Measurements from ENCODE around the gene FAM20B.
A peak's percentile ranks its signal among the peaks of the same experiment; 100 is the strongest.

The FAM20B gene

DNA sequence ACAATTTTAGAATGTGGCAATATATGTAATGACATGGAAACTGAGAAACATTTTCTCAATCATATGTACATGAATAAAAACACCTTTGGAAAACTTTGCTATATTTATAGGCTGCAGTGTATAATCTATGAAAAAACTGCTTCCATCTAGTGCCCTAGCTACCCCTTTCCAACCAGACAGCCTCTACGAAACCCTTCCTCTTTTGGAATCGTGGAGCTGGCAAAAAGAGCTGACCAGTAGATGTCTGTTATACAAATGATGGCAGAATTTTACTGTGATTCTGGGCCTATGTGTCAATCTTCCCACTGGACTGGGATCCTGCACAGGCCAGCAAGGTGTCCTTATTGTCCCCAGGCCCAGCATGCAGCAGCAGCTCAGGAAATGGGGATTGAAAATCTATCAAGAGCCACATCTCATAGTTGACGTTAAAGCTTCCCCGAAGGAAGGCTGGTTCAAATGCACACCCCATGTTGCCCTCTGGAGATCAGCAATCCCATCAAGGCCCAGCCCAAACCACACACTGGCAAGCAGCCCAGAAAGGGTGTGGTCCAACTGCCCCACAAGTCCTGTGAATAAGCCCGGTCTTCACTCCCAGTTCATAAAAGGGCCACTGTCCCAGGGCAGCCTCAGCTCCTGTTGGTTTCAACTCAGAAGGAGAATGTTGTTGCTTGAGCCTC lies 8.8 kb upstream of the FAM20B start:
- Histone ChIP-seq H3K4me3 (ENCODE audit: low read length) (no peak overlapping the region), H2BK5ac (ENCODE audit: low read length) (no peak overlapping the region), H3K9ac (ENCODE audit: low read length) (no peak overlapping the region), H3K56ac (ENCODE audit: low read length) (no peak overlapping the region), H3K79me1 (ENCODE audit: low read length) (no peaks in the 10 kb centered on the region), H4K8ac (ENCODE audit: low read depth, low read length) (no peak overlapping the region), H3K23ac (ENCODE audit: low read length) (no peak overlapping the region), H2BK15ac (replicated peaks; ENCODE audit: low read depth) (no peak overlapping the region), H4K5ac (ENCODE audit: low read length) (no peak overlapping the region), H3K79me2 (ENCODE audit: control insufficient read depth, insufficient read depth, low read length) (no peaks in the 10 kb centered on the region), H3K27me3 (ENCODE audit: insufficient read depth, low read length, poor library complexity) (no peaks in the 10 kb centered on the region), H3K4me2 (ENCODE audit: low read length) (no peak overlapping the region), H3K27ac (ENCODE audit: low read depth, low read length) (no peak overlapping the region), H3K4ac (ENCODE audit: low read depth, low read length) (no peak overlapping the region), H3K18ac (ENCODE audit: low read length) (no peak overlapping the region), H2BK120ac (ENCODE audit: low read depth, low read length) (no peak overlapping the region), H2AK5ac (ENCODE audit: low read length) (no peak overlapping the region), H3K36me3 (ENCODE audit: control insufficient read depth, insufficient read depth, low read length) (no peaks in the 10 kb centered on the region), H3K4me1 (ENCODE audit: control insufficient read depth, low read depth, low read length) (no peaks in the 10 kb centered on the region)
- no CpG with 5 or more reads among the region's 5 CpGs for WGBS (ENCODE audit: extremely low coverage, insufficient coverage, low lambda C conversion rate)
- DNase-seq = no peak

DNA sequence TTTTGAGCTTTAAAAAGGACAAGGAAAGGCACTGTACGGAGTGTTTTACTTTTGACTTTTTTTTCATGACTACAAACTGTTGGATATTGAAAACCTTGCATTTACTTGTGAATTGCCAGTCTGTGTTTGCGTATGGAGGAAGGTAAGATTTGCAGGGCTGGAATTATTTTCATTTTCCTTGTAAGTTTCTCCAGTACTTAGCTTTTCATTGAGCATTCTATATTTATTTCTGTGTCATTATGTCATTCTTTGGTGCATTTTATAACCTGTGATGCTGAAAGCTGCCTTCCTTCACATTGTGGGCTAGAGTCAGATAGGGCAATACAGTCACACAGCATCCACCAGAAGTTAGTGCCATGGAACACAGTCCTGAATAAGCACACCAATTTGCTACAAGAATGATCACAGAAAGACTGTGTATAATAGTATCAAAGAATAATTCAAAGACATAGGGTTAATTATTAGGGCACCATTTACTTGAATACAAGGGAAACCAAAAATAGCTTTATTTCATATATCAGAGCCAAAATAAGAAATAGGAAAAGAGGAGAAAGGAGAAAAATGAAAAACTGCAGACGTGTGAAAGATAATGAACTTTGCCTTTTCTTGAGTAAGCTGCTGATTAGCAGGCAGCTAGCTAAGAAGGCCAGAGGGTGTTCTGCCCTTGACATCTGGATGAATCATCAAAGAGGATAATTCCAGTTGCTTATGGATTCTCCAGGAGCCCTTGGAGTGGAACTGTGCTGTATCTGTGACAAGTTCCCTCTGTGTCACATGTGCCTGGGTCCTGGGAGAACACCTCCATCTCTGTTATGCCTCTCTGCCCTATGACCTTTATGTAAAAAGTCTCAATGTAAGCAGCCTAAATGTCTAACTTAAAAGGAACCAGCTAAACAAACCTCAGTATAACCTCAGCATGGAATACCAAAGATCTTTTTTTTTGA lies 8.0 kb upstream of the FAM20B start:
- H4K8ac ChIP-seq (ENCODE audit: low read depth, low read length) = no peak overlapping the region
- no peak overlapping the region for H3K18ac ChIP-seq (ENCODE audit: low read length)
- H3K4me1 ChIP-seq (ENCODE audit: control insufficient read depth, low read depth, low read length) = no peaks in the 10 kb centered on the region
- no peak overlapping the region for H2BK120ac ChIP-seq (ENCODE audit: low read depth, low read length)
- DNase-seq = no peak
- no peak overlapping the region for H4K5ac ChIP-seq (ENCODE audit: low read length)
- no peak overlapping the region for H3K23ac ChIP-seq (ENCODE audit: low read length)
- no peak overlapping the region for H2BK5ac ChIP-seq (ENCODE audit: low read length)
- H2AK5ac ChIP-seq (ENCODE audit: low read length) = no peak overlapping the region
- no peak overlapping the region for H2BK15ac ChIP-seq (replicated peaks; ENCODE audit: low read depth)
- no peak overlapping the region for H3K56ac ChIP-seq (ENCODE audit: low read length)
- WGBS (ENCODE audit: extremely low coverage, insufficient coverage, low lambda C conversion rate) = no CpG with 5 or more reads among the region's 3 CpGs
- no peak overlapping the region for H3K9ac ChIP-seq (ENCODE audit: low read length)
- H3K79me1 ChIP-seq (ENCODE audit: low read length) = no peaks in the 10 kb centered on the region
- H3K27me3 ChIP-seq (ENCODE audit: insufficient read depth, low read length, poor library complexity) = no peaks in the 10 kb centered on the region
- H3K27ac ChIP-seq (ENCODE audit: low read depth, low read length) = no peak overlapping the region
- H3K4me2 ChIP-seq (ENCODE audit: low read length) = no peak overlapping the region
- H3K79me2 ChIP-seq (ENCODE audit: control insufficient read depth, insufficient read depth, low read length) = no peaks in the 10 kb centered on the region
- H3K36me3 ChIP-seq (ENCODE audit: control insufficient read depth, insufficient read depth, low read length) = no peaks in the 10 kb centered on the region
- H3K4me3 ChIP-seq (ENCODE audit: low read length) = no peak overlapping the region
- H3K4ac ChIP-seq (ENCODE audit: low read depth, low read length) = no peak overlapping the region

DNA sequence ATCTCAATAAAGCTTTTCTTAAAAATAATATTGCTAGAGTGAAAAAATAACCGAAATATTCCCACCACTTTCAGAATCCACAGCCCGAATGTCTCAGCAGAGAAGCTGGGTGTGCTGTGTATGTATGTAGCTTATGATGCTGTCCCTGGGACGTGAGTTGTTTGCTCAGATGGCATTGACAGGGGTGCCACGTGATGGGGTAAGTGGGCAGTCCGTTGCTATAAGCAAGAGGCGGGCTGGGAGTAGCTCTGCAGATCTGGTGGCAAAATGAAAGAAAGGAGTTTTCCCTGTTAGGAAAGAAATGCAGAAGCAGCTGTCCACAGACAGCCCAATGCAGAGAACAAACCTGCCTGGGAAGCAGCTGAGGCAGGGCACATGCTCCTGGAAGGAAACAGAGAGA lies 3.8 kb upstream of the FAM20B start:
- Histone ChIP-seq H3K4me1 (ENCODE audit: control insufficient read depth, low read depth, low read length) (no peaks in the 10 kb centered on the region), H3K56ac (ENCODE audit: low read length) (no peak overlapping the region), H2AK5ac (ENCODE audit: low read length) (no peak overlapping the region), H3K27ac (ENCODE audit: low read depth, low read length) (no peak overlapping the region), H4K8ac (ENCODE audit: low read depth, low read length) (no peak overlapping the region), H3K4me2 (ENCODE audit: low read length) (no peak overlapping the region), H3K27me3 (ENCODE audit: insufficient read depth, low read length, poor library complexity) (no peaks in the 10 kb centered on the region), H4K5ac (ENCODE audit: low read length) (no peak overlapping the region), H2BK120ac (ENCODE audit: low read depth, low read length) (no peak overlapping the region), H3K79me1 (ENCODE audit: low read length) (no peaks in the 10 kb centered on the region), H2BK15ac (replicated peaks; ENCODE audit: low read depth) (no peak overlapping the region), H3K23ac (ENCODE audit: low read length) (no peak overlapping the region), H3K4me3 (ENCODE audit: low read length) (no peak overlapping the region), H2BK5ac (ENCODE audit: low read length) (no peak overlapping the region), H3K36me3 (ENCODE audit: control insufficient read depth, insufficient read depth, low read length) (no peaks in the 10 kb centered on the region), H3K9ac (ENCODE audit: low read length) (no peak overlapping the region), H3K4ac (ENCODE audit: low read depth, low read length) (no peak overlapping the region), H3K79me2 (ENCODE audit: control insufficient read depth, insufficient read depth, low read length) (peaks cover 3% of the 10 kb centered on the region), H3K18ac (ENCODE audit: low read length) (no peak overlapping the region)
- DNase-seq = no peak
- WGBS (ENCODE audit: extremely low coverage, insufficient coverage, low lambda C conversion rate) = no CpG with 5 or more reads among the region's 6 CpGs

DNA sequence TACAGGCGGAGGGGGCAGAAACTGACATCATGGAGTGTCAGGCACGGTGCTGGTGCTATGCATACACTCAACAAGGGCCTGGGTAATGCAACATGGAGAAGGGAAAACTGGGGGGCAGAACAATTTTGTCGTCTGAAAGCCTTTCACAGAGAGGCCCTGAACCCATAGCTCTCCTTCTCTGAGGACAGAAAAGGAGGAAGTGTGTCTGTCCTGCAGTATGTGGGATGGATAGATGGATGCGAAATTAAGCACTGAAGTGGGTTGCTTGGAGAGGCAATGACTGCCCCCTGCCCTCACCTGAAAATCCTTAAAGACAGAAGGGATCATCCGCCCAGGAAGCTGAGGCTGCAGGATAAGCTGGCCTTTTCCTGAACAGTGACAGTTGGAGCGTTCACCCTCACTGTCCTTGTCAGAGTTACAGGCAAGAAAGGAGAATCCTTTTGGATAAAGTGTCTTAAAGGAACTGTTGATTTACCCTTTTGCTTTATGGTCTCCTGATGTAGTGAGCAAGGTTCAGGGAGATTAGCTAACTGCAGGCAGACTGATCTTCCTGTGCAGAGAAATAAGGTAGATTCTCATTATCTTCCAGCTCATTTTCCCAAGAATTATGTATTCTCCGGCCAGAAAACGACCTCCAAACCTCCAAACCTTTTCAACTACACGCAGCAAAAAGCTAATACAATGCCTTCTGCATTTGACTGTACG lies 1.6 kb upstream of the FAM20B start:
- H3K23ac ChIP-seq (ENCODE audit: low read length) = no peak overlapping the region
- WGBS (ENCODE audit: extremely low coverage, insufficient coverage, low lambda C conversion rate) = no CpG with 5 or more reads among the region's 10 CpGs
- H3K36me3 ChIP-seq (ENCODE audit: control insufficient read depth, insufficient read depth, low read length) = no peaks in the 10 kb centered on the region
- no peak overlapping the region for H3K27ac ChIP-seq (ENCODE audit: low read depth, low read length)
- no peak overlapping the region for H3K4ac ChIP-seq (ENCODE audit: low read depth, low read length)
- no peak for DNase-seq
- H3K4me3 ChIP-seq (ENCODE audit: low read length) = no peak overlapping the region
- peaks cover 4% of the 10 kb centered on the region for H3K79me1 ChIP-seq (ENCODE audit: low read length)
- H3K18ac ChIP-seq (ENCODE audit: low read length) = no peak overlapping the region
- no peak overlapping the region for H3K9ac ChIP-seq (ENCODE audit: low read length)
- H2AK5ac ChIP-seq (ENCODE audit: low read length) = no peak overlapping the region
- H3K4me2 ChIP-seq (ENCODE audit: low read length) = no peak overlapping the region
- no peak overlapping the region for H2BK120ac ChIP-seq (ENCODE audit: low read depth, low read length)
- H4K5ac ChIP-seq (ENCODE audit: low read length) = no peak overlapping the region
- no peaks in the 10 kb centered on the region for H3K27me3 ChIP-seq (ENCODE audit: insufficient read depth, low read length, poor library complexity)
- H2BK5ac ChIP-seq (ENCODE audit: low read length) = no peak overlapping the region
- peaks cover 12% of the 10 kb centered on the region for H3K79me2 ChIP-seq (ENCODE audit: control insufficient read depth, insufficient read depth, low read length)
- no peak overlapping the region for H4K8ac ChIP-seq (ENCODE audit: low read depth, low read length)
- H3K4me1 ChIP-seq (ENCODE audit: control insufficient read depth, low read depth, low read length) = peaks cover 5% of the 10 kb centered on the region
- no peak overlapping the region for H2BK15ac ChIP-seq (replicated peaks; ENCODE audit: low read depth)
- no peak overlapping the region for H3K56ac ChIP-seq (ENCODE audit: low read length)

DNA sequence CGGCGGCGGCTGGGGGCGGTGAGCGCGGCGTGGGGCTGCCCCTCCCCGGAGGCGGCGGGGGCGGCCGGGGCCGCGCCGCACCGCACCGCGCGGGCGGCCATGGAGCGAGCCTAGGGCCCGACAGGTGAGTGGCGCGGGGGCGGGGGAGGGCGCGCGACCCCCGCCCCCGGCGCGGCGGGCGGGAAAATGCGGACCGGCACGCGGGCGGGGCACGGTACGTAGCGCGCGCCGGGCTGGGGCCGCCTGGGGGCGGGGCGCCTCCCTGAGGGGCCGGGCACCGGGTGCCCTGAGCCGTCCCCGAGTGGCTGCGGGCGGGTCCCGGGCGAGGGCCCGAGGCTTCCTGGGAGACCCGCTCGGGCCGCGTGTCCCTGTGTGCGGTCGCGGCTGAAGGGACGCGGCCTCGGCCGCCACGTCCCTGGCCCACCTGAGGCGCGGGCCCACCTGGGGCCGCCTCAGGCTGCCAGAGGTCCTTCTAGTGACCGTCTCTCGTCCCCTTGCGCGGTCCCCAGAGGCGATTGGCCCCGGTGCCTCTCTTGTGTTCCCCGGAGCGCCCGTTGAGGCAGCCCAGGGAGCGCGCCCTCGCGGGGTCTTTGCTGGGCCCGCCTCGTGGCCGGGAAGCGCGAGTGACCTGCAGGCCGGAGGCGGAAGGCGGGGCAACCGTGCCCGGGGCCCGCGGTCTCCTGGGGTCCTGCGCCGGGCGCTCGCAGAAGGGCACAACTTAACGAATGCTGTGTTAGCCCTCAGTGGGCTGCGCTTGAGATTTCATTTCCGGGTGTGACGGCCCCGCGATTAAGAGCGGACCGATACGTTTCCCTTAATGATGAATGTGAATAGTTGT lies 500 bp downstream of the FAM20B start:
- peak overlapping the region; percentile 85 for H3K56ac ChIP-seq (ENCODE audit: low read length)
- peak overlapping the region; percentile 66 for H2BK120ac ChIP-seq (ENCODE audit: low read depth, low read length)
- peak; percentile 80 for DNase-seq
- WGBS (ENCODE audit: extremely low coverage, insufficient coverage, low lambda C conversion rate) = no CpG with 5 or more reads among the region's 110 CpGs
- peak overlapping the region; percentile 25 for H2BK5ac ChIP-seq (ENCODE audit: low read length)
- peak overlapping the region; percentile 91 for H3K18ac ChIP-seq (ENCODE audit: low read length)
- peak overlapping the region; percentile 71 for H3K4me2 ChIP-seq (ENCODE audit: low read length)
- peak overlapping the region; percentile 98 for H3K4ac ChIP-seq (ENCODE audit: low read depth, low read length)
- H3K4me3 ChIP-seq (ENCODE audit: low read length) = peak overlapping the region; percentile 74
- no peak overlapping the region for H4K5ac ChIP-seq (ENCODE audit: low read length)
- H3K27me3 ChIP-seq (ENCODE audit: insufficient read depth, low read length, poor library complexity) = no peaks in the 10 kb centered on the region
- peaks cover 22% of the 10 kb centered on the region for H3K79me2 ChIP-seq (ENCODE audit: control insufficient read depth, insufficient read depth, low read length)
- peak overlapping the region; percentile 90 for H3K9ac ChIP-seq (ENCODE audit: low read length)
- H3K27ac ChIP-seq (ENCODE audit: low read depth, low read length) = peak overlapping the region; percentile 93
- H2BK15ac ChIP-seq (replicated peaks; ENCODE audit: low read depth) = no peak overlapping the region
- H3K36me3 ChIP-seq (ENCODE audit: control insufficient read depth, insufficient read depth, low read length) = no peaks in the 10 kb centered on the region
- H2AK5ac ChIP-seq (ENCODE audit: low read length) = no peak overlapping the region
- H4K8ac ChIP-seq (ENCODE audit: low read depth, low read length) = peak overlapping the region; percentile 96
- peaks cover 4% of the 10 kb centered on the region for H3K79me1 ChIP-seq (ENCODE audit: low read length)
- H3K4me1 ChIP-seq (ENCODE audit: control insufficient read depth, low read depth, low read length) = peaks cover 8% of the 10 kb centered on the region
- no peak overlapping the region for H3K23ac ChIP-seq (ENCODE audit: low read length)

All from mesendoderm (in vitro differentiated cells).